H9 (cell line): ENCODE measurements around the gene ITGB2. TPM values are rescaled to one million over a fixed set of nuclear protein-coding genes. Genes with fewer than 3 reads are reported as not detected.
"Not testable (repeated sequence)": the region's sequence is repeated elsewhere in the genome, so short reads cannot be mapped to it uniquely, and the experiment has no call there.

ENCODE experiments used
- DNase-seq: peaks from one replicate; pipeline ENCODE4 v3.0.0-alpha.2; 2017
- H2AFZ ChIP-seq: one replicate; pipeline ENCODE4 v1.6.1; 2013; ENCODE audit warnings: mild to moderate bottlenecking, low read length, control low read depth, moderate library complexity
- H2AK5ac ChIP-seq: 2 replicates; pipeline ENCODE4 v1.6.1; 2013; ENCODE audit warnings: low read length, control low read depth, mixed read lengths; ENCODE audit not compliant: insufficient read length
- H2BK120ac ChIP-seq: one replicate; pipeline ENCODE4 v1.6.1; 2013; ENCODE audit warnings: low read depth, mild to moderate bottlenecking, low read length, control low read depth, inconsistent platforms; ENCODE audit not compliant: poor library complexity, severe bottlenecking
- H2BK12ac ChIP-seq: 2 replicates; pipeline ENCODE4 v1.6.1; 2013; ENCODE audit warnings: low read length, control low read depth, mixed read lengths, low read depth; ENCODE audit not compliant: insufficient read length
- H2BK15ac ChIP-seq: 2 replicates; pipeline ENCODE4 v1.6.1; 2013; ENCODE audit warnings: low read depth, low read length, control low read depth
- H2BK20ac ChIP-seq: one replicate; pipeline ENCODE4 v1.6.1; 2013; ENCODE audit warnings: low read depth, mild to moderate bottlenecking, low read length, control low read depth, inconsistent platforms; ENCODE audit not compliant: poor library complexity, severe bottlenecking
- H2BK5ac ChIP-seq: 2 replicates; pipeline ENCODE4 v1.6.1; 2013; ENCODE audit warnings: low read length, control low read depth, mixed read lengths; ENCODE audit not compliant: insufficient read length
- H3K14ac ChIP-seq: 2 replicates; pipeline ENCODE4 v1.6.1; 2013; ENCODE audit warnings: low read length, control low read depth; ENCODE audit not compliant: insufficient read depth
- H3K18ac ChIP-seq: 2 replicates; pipeline ENCODE4 v1.6.1; 2013; ENCODE audit warnings: low read depth, mild to moderate bottlenecking, mixed read lengths, low read length, control low read depth; ENCODE audit not compliant: insufficient read length
- H3K23ac ChIP-seq: 2 replicates; pipeline ENCODE4 v1.6.1; 2013; ENCODE audit warnings: low read length, control low read depth, mixed read lengths, low read depth; ENCODE audit not compliant: insufficient read length
- H3K23me2 ChIP-seq: 2 replicates; pipeline ENCODE4 v1.6.1; 2013; ENCODE audit warnings: low read depth, mild to moderate bottlenecking, mixed read lengths, low read length, control low read depth; ENCODE audit not compliant: insufficient read length, poor library complexity, severe bottlenecking
- H3K27ac ChIP-seq: 2 replicates; pipeline ENCODE4 v1.5.1; 2013; ENCODE audit warnings: low read length, control low read depth, mixed read lengths, low read depth; ENCODE audit not compliant: insufficient read length
- H3K27me3 ChIP-seq: 2 replicates; pipeline ENCODE4 v1.6.1; 2013; ENCODE audit warnings: low read length, control low read depth, inconsistent platforms; ENCODE audit not compliant: insufficient read depth
- H3K4ac ChIP-seq: 2 replicates; pipeline ENCODE4 v1.6.1; 2013; ENCODE audit warnings: low read depth, mild to moderate bottlenecking, control low read depth, inconsistent platforms, low read length, moderate library complexity
- H3K4me1 ChIP-seq: 2 replicates; pipeline ENCODE4 v1.6.1; 2013; ENCODE audit warnings: low read length, control low read depth, inconsistent platforms; ENCODE audit not compliant: insufficient read depth
- H3K4me2 ChIP-seq: 2 replicates; pipeline ENCODE4 v1.6.1; 2013; ENCODE audit warnings: low read length, control low read depth, mixed read lengths; ENCODE audit not compliant: insufficient read length, insufficient read depth
- H3K56ac ChIP-seq: 2 replicates; pipeline ENCODE4 v1.6.1; 2013; ENCODE audit warnings: low read depth, mild to moderate bottlenecking, mixed read lengths, low read length, control low read depth; ENCODE audit not compliant: insufficient read length
- H3K79me1 ChIP-seq: 2 replicates; pipeline ENCODE4 v1.6.1; 2013; ENCODE audit warnings: low read depth, mild to moderate bottlenecking, moderate library complexity, low read length, control low read depth, inconsistent platforms; ENCODE audit not compliant: insufficient read depth, poor library complexity, severe bottlenecking
- H3K79me2 ChIP-seq: 2 replicates; pipeline ENCODE4 v1.6.1; 2013; ENCODE audit warnings: low read length, control low read depth, inconsistent platforms; ENCODE audit not compliant: insufficient read depth
- H3K9ac ChIP-seq: 2 replicates; pipeline ENCODE4 v1.6.1; 2013; ENCODE audit warnings: low read length, control low read depth, mixed read lengths; ENCODE audit not compliant: insufficient read length; ENCODE audit errors: extremely low read depth
- H3K9me3 ChIP-seq: one replicate; pipeline ENCODE4 v1.6.1; 2013; ENCODE audit warnings: low read depth, low read length, inconsistent platforms; ENCODE audit not compliant: control insufficient read depth
- H3T11ph ChIP-seq: one replicate; pipeline ENCODE4 v1.6.1; 2013; ENCODE audit warnings: mild to moderate bottlenecking, low read length, control low read depth, inconsistent platforms
- H4K20me1 ChIP-seq: one replicate; pipeline ENCODE4 v1.6.1; 2013; ENCODE audit not compliant: control insufficient read depth, insufficient read length, insufficient read depth
- H4K5ac ChIP-seq: 2 replicates; pipeline ENCODE4 v1.6.1; 2013; ENCODE audit warnings: low read depth, mild to moderate bottlenecking, mixed read lengths, low read length, control low read depth; ENCODE audit not compliant: insufficient read length
- H4K8ac ChIP-seq: replicated peaks from 2 replicates; pipeline ENCODE4 v1.6.1; 2013; ENCODE audit warnings: low read length, control low read depth, mixed read lengths, low read depth; ENCODE audit not compliant: insufficient read length
- H4K91ac ChIP-seq: 2 replicates; pipeline ENCODE4 v1.6.1; 2013; ENCODE audit warnings: low read depth, mild to moderate bottlenecking, moderate library complexity, mixed read lengths, low read length, control low read depth; ENCODE audit not compliant: insufficient read length
- H3K27ac Mint-ChIP-seq, 3 experiments: 2 replicates in 2 of 3; 3 replicates in 1 of 3; pipeline ENCODE4 v1.8.0; 2020 to 2021; ENCODE audit warnings: mixed read lengths in 3 of 3, mild to moderate bottlenecking in 1 of 3, moderate library complexity in 1 of 3
- H3K27me3 Mint-ChIP-seq: 2 replicates; pipeline ENCODE4 v1.8.0; 2021; ENCODE audit warnings: low read depth, mild to moderate bottlenecking, moderate library complexity, mixed read lengths
- H3K36me3 Mint-ChIP-seq, 3 experiments: 2 replicates in 2 of 3; 3 replicates in 1 of 3; pipeline ENCODE4 v1.8.0; 2020 to 2021; ENCODE audit warnings: low read depth in 3 of 3, mixed read lengths in 3 of 3; ENCODE audit not compliant: insufficient read depth in 1 of 3
- H3K4me1 Mint-ChIP-seq, 2 experiments: 2 replicates each; pipeline ENCODE4 v1.8.0; 2020; ENCODE audit warnings: mixed read lengths in 2 of 2
- H3K4me3 Mint-ChIP-seq, 2 experiments: 2 replicates in 1 of 2; 3 replicates in 1 of 2; pipeline ENCODE4 v1.8.0; 2020 to 2021; ENCODE audit warnings: mild to moderate bottlenecking in 2 of 2, mixed read lengths in 2 of 2, moderate library complexity in 1 of 2
- H3K9me3 Mint-ChIP-seq, 2 experiments: 2 replicates in 1 of 2; 3 replicates in 1 of 2; pipeline ENCODE4 v1.8.0; 2020; ENCODE audit warnings: mild to moderate bottlenecking in 2 of 2, mixed read lengths in 2 of 2, moderate library complexity in 1 of 2
- CTCF ChIP-seq: fragments of 200-600 bp; sonication (generic); conservative IDR thresholded peaks from 3 replicates; pipeline ENCODE4 v1.8.0; 2021; ENCODE audit warnings: antibody characterized with exemption, mild to moderate bottlenecking
- WGBS: extraction: QIAGEN DNeasy Blood & Tissue Kit; methylation state at CpG from one replicate; pipeline ENCODE4 v1.1.7; 2013; ENCODE audit warnings: missing lambda C conversion rate, low lambda C conversion rate, mixed read lengths; ENCODE audit not compliant: insufficient read length; ENCODE audit errors: extremely low coverage; 5-methylcytosine and 5-hydroxymethylcytosine counted together
- total RNA-seq: library from RNA; stranded (reverse); gene quantifications from 2 replicates; pipeline ENCODE4 v1.2.1, GENCODE V29; 2021

The ITGB2 gene
- total RNA-seq, 1 experiment from 2014 or later = 1.1 TPM

DNA sequence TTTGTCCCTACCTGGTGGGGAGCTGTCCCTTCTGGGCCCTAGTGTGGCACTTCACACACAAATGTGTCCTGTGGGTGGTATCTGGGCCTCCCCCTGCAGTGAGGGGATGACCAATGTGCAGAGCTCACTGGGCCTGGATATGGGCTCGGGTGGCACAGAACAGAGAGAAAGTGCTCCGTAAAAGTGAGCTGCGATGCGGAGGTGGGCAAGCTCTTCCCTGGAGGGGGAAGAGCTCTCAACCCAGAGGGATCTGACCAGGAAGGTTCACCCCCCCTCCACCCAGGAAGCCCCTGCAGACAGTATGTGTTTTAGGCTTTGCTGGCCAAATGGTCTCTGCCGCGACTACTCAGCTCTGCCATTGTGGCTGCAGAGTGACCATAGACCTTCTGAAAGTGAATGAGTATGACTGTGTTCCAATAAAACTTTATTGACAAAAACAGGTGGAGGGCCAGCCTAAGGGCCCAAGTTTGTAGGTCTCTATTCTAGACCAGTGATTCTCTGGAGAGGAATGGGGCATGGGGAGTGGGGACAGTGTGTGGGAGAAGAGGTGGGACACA lies 8.6 kb upstream of the ITGB2 start:
- no peak overlapping the region for H2BK120ac ChIP-seq
- no peaks in the 10 kb centered on the region for H4K20me1 ChIP-seq
- peaks cover 3% of the 10 kb centered on the region; the same call in 1 of the 2 replicates for H3K4me1 ChIP-seq
- H3K79me1 ChIP-seq = no peaks in the 10 kb centered on the region
- peaks cover 30% of the 10 kb centered on the region; the same call in 1 of the 2 replicates for H3K27me3 ChIP-seq
- no peak overlapping the region for H2AFZ ChIP-seq
- DNase-seq = no peak
- peaks cover 13% of the 10 kb centered on the region for H3K23me2 ChIP-seq
- no peak overlapping the region for H3K4me2 ChIP-seq
- H3K36me3 Mint-ChIP-seq = no peaks in the 10 kb centered on the region; a peak in 1 of 7 replicates
- no peak overlapping the region for H4K5ac ChIP-seq
- H3K14ac ChIP-seq = no peak overlapping the region; the same call in 1 of the 2 replicates
- H3T11ph ChIP-seq = no peak overlapping the region
- WGBS = no CpG with 5 or more reads among the region's 6 CpGs
- no peak overlapping the region for H2BK15ac ChIP-seq
- H3K4me3 Mint-ChIP-seq = no peak overlapping the region; a peak in 1 of 5 replicates
- TF ChIP-seq CTCF = no peak
- H2AK5ac ChIP-seq = no peak overlapping the region
- H3K9me3 Mint-ChIP-seq = peaks cover 2% of the 10 kb centered on the region in 2 experiments; a peak in 1 of 5 replicates
- peaks cover 76% of the 10 kb centered on the region for H3K27me3 Mint-ChIP-seq
- no peak overlapping the region for H3K9ac ChIP-seq
- no peak overlapping the region for H2BK12ac ChIP-seq
- H4K91ac ChIP-seq = no peak overlapping the region
- H3K27ac Mint-ChIP-seq = no peak overlapping the region
- no peak overlapping the region for H3K56ac ChIP-seq
- H3K18ac ChIP-seq = no peak overlapping the region
- no peak overlapping the region for H3K4ac ChIP-seq
- no peak overlapping the region for H4K8ac ChIP-seq
- no peaks in the 10 kb centered on the region for H3K79me2 ChIP-seq
- H3K27ac ChIP-seq = no peak overlapping the region
- H3K4me1 Mint-ChIP-seq = peaks cover 38 to 49% of the 10 kb centered on the region in 2 experiments
- no peak overlapping the region for H2BK20ac ChIP-seq
- H3K23ac ChIP-seq = no peak overlapping the region
- no peaks in the 10 kb centered on the region for H3K9me3 ChIP-seq
- H2BK5ac ChIP-seq = no peak overlapping the region

- no CpG with 5 or more reads among the region's 16 CpGs for WGBS
Measured at GRCh38 chr21:44928500-44929241, 8.0 kb upstream of the ITGB2 start.

More at GRCh38 chr21:44928500-44929241, 8.0 kb upstream of the ITGB2 start:
- peaks cover 75% of the 10 kb centered on the region for H3K27me3 Mint-ChIP-seq
- not testable (repeated sequence) for H4K20me1 ChIP-seq, H3K36me3 Mint-ChIP-seq, H2BK12ac ChIP-seq, H2BK20ac ChIP-seq, H4K8ac ChIP-seq, H3K4me2 ChIP-seq, H3K79me2 ChIP-seq, H3K79me1 ChIP-seq, H2AK5ac ChIP-seq, H3K4me3 Mint-ChIP-seq, DNase-seq, H3K56ac ChIP-seq, H3K27ac Mint-ChIP-seq, H3K9ac ChIP-seq, H3K9me3 Mint-ChIP-seq, H3K4me1 ChIP-seq, H2BK5ac ChIP-seq, H2BK120ac ChIP-seq, H3K27ac ChIP-seq, H3K23ac ChIP-seq, H3K18ac ChIP-seq, H3K4ac ChIP-seq, H3K9me3 ChIP-seq, H4K91ac ChIP-seq, H3K14ac ChIP-seq, H3T11ph ChIP-seq, H2BK15ac ChIP-seq, H4K5ac ChIP-seq, H2AFZ ChIP-seq
- Histone ChIP-seq H3K23me2 (peaks cover 13% of the 10 kb centered on the region), H3K27me3 (peaks cover 33% of the 10 kb centered on the region; the same call in 1 of the 2 replicates)
- H3K4me1 Mint-ChIP-seq = peaks cover 38 to 49% of the 10 kb centered on the region in 2 experiments
